HG02852 (cell line): ENCODE measurements around the gene METTL25.

Source experiments
- ATAC-seq: cut with Tn5 transposase; IDR thresholded peaks from one replicate; pipeline ENCODE4 v1.9.1; 2021; ENCODE audit warnings: mild to moderate bottlenecking, moderate library complexity; ENCODE audit not compliant: unreplicated experiment

Gene METTL25

DNA sequence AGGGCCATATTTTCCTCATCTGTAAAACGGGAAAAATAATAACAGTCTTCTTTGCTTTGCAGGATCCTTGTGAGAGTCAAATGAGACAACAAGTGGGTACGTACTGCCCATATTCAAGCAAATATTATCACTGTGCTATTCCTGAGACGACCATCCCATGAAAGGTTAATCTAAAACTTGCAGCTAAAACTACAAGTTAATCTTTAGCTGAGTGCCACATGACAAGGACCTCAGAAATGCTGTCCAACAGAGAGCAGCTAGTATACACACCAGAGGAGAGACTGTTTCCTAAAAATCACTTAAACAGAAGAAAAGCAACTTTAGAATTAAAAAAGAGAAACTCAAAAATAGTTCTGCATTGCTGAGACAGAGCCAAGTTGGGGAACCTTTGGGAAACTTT is 165.7 kb downstream of the METTL25 start:
- no peak for ATAC-seq

DNA sequence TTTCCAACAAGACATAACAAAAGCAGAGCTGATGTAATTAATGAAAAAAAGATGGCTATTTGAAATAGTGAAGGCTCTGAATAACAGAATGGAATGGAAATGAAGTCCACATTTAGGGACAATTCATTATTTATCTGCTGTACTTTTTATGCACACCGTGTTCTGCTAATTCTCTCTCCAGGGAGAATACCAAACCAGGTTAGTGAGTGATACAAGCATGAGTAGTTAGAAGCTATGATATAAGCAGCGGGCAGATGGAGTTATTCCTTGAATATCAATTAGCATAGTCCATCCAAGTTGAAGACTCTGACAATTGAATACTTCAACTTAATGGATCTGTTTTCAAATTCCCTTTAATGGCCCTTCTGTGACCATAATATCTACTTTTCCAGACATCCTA is 166.3 kb downstream of the METTL25 start:
- ATAC-seq = no peak

DNA sequence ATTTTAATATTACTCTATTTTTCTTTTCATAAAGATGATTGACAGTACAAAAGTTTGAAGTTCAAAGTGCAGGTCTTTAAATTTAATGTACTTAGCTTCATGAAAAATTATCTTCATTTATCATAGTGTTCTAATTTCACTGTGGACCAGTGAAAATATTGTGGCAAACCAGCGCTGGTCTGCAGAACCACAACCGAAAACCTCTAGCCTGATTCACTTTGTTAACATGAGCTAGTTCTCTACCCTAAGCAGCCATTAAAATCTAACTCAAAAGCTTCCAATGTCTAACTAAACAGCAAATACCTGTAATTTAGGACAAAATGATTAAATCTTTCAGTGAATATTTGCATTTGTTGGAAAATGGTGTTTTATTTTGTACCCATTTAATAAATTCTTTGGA is 167.3 kb downstream of the METTL25 start:
- ATAC-seq = no peak

DNA sequence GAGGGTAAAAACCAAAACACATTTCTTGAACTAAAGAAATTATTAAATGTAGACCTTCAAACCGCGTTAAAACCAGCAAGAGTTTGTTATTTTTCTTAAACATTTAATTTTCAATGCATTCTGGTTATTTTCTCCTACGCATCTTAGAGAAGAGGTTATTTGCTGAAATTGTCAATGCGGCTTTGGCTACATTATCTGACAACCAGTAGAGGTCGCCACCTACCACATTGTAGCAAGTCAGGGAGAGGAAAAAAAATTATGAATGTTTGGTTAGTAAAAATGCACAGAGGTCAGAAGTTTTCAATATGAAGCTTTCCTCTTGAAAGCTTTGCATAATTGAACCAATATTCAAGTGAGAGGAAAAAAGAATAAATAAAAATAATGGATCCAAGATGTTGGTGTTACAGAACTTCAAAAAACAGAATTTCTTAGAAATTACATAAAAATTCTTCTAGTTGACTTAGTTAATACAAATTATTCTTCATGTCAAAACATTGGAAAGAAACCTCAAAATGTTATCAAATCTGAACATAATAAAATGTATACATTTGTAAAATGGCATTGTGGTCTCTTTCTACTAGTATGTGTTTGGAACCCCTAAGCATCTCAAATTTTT is 168.9 kb downstream of the METTL25 start:
- peak; percentile 82 for ATAC-seq
